Epithelial cell of prostate (primary cell): Measurements from ENCODE around the gene ADGRG2.
"Not testable (repeated sequence)": the region's sequence is repeated elsewhere in the genome, so short reads cannot be mapped to it uniquely, and the experiment has no call there.

Experiments used
- DNase-seq: peaks from one replicate; pipeline ENCODE4 v3.0.0-alpha.2; 2011; ENCODE audit warnings: low read depth, low spot score
- H3K27ac ChIP-seq: fragments of 450-650 bp; 2 replicates; pipeline ENCODE4 v1.5.1; 2017; ENCODE audit warnings: mild to moderate bottlenecking

Gene ADGRG2

GRCh38 chrX:19086102-19086772 is 36.0 kb downstream of the ADGRG2 start:
- H3K27ac ChIP-seq: no peak overlapping the region
- DNase-seq: no peak

GRCh38 chrX:19085666-19086065 is 36.6 kb downstream of the ADGRG2 start:
- no peak for DNase-seq
- H3K27ac ChIP-seq: no peak overlapping the region

GRCh38 chrX:19075754-19076153 is 46.5 kb downstream of the ADGRG2 start:
- no peak for DNase-seq
- no peak overlapping the region for H3K27ac ChIP-seq

- DNase-seq: no peak
- H3K27ac ChIP-seq: no peak overlapping the region
Observed at GRCh38 chrX:19072372-19072771, 49.9 kb downstream of the ADGRG2 start.

GRCh38 chrX:19070555-19070994 is 51.7 kb downstream of the ADGRG2 start:
- H3K27ac ChIP-seq: no peak overlapping the region

GRCh38 chrX:19066987-19067386 is 55.3 kb downstream of the ADGRG2 start:
- not testable (repeated sequence) for H3K27ac ChIP-seq, DNase-seq

More at GRCh38 chrX:19070555-19070994, 51.7 kb downstream of the ADGRG2 start:
- no peak for DNase-seq

GRCh38 chrX:19065535-19065934 is 56.7 kb downstream of the ADGRG2 start:
- no peak for DNase-seq
- no peak overlapping the region for H3K27ac ChIP-seq

- no peak for DNase-seq
- H3K27ac ChIP-seq: no peak overlapping the region
Observed at GRCh38 chrX:19064175-19064574, 58.1 kb downstream of the ADGRG2 start.

GRCh38 chrX:19063030-19063429 is 59.2 kb downstream of the ADGRG2 start:
- no peak overlapping the region for H3K27ac ChIP-seq
- no peak for DNase-seq

GRCh38 chrX:19059067-19059466 is 63.2 kb downstream of the ADGRG2 start:
- DNase-seq: no peak

GRCh38 chrX:19057856-19058255 is 64.4 kb downstream of the ADGRG2 start:
- H3K27ac ChIP-seq: no peak overlapping the region
- no peak for DNase-seq

More at GRCh38 chrX:19059067-19059466, 63.2 kb downstream of the ADGRG2 start:
- no peak overlapping the region for H3K27ac ChIP-seq

- H3K27ac ChIP-seq: no peak overlapping the region
- DNase-seq: no peak
Observed at GRCh38 chrX:19049110-19049509, 73.2 kb downstream of the ADGRG2 start.

GRCh38 chrX:19046343-19047215 is 75.7 kb downstream of the ADGRG2 start:
- no peak overlapping the region for H3K27ac ChIP-seq
- peak; percentile 18 for DNase-seq

GRCh38 chrX:19040373-19040772 is 81.9 kb downstream of the ADGRG2 start:
- no peak overlapping the region for H3K27ac ChIP-seq
- no peak for DNase-seq

GRCh38 chrX:19034025-19034424 is 88.2 kb downstream of the ADGRG2 start:
- H3K27ac ChIP-seq: no peak overlapping the region
- DNase-seq: no peak

GRCh38 chrX:19030805-19031204 is 91.5 kb downstream of the ADGRG2 start:
- peak; percentile 10 for DNase-seq
- no peak overlapping the region for H3K27ac ChIP-seq

GRCh38 chrX:19028560-19028959 is 93.7 kb downstream of the ADGRG2 start:
- no peak overlapping the region for H3K27ac ChIP-seq

GRCh38 chrX:19024366-19024765 is 97.9 kb downstream of the ADGRG2 start:
- no peak for DNase-seq
- H3K27ac ChIP-seq: no peak overlapping the region

More at GRCh38 chrX:19028560-19028959, 93.7 kb downstream of the ADGRG2 start:
- DNase-seq: no peak

- no peak overlapping the region for H3K27ac ChIP-seq
- DNase-seq: no peak
Observed at GRCh38 chrX:19019996-19020395, 102.3 kb downstream of the ADGRG2 start.

GRCh38 chrX:19017271-19017670 is 105.0 kb downstream of the ADGRG2 start:
- DNase-seq: no peak
- no peak overlapping the region for H3K27ac ChIP-seq

- not testable (repeated sequence) for H3K27ac ChIP-seq, DNase-seq
Observed at GRCh38 chrX:19016614-19017013, 105.7 kb downstream of the ADGRG2 start.
